GM23338 (cell line): ENCODE results near the gene ST3GAL2. TPM values are rescaled to one million over a fixed set of nuclear protein-coding genes. Genes with fewer than 3 reads are reported as not detected.

Source experiments
- ATAC-seq: fragments of 200-7000 bp; cut with Tn5 transposase; 3 replicates; pipeline ENCODE4 v1.9.1; 2020
- DNase-seq: peaks from one replicate; pipeline ENCODE4 v3.0.0-alpha.2; 2015; ENCODE audit warnings: low spot score
- H2AFZ ChIP-seq: fragments of 200-600 bp; sonication (generic); 2 replicates; pipeline ENCODE4 v1.8.0; 2016; ENCODE audit warnings: antibody characterized with exemption, mild to moderate bottlenecking, moderate library complexity
- H3F3A ChIP-seq: fragments of 200-600 bp; sonication (generic); replicated peaks from 2 replicates; pipeline ENCODE4 v1.8.0; 2017; ENCODE audit warnings: antibody characterized with exemption, mixed run types, low read depth
- H3K27ac ChIP-seq: fragments of 200-600 bp; sonication (generic); 2 replicates; pipeline ENCODE4 v1.6.1; 2016; ENCODE audit warnings: low read depth
- H3K27me3 ChIP-seq: fragments of 200-600 bp; sonication (generic); 2 replicates; pipeline ENCODE4 v1.8.0; 2016; ENCODE audit warnings: mild to moderate bottlenecking, mixed run types, moderate library complexity; ENCODE audit not compliant: insufficient read depth
- H3K36me3 ChIP-seq: fragments of 200-600 bp; sonication (generic); 2 replicates; pipeline ENCODE4 v1.8.0; 2016; ENCODE audit warnings: mild to moderate bottlenecking; ENCODE audit not compliant: insufficient read depth
- H3K4me1 ChIP-seq: fragments of 200-600 bp; sonication (generic); 2 replicates; pipeline ENCODE4 v1.8.0; 2016; ENCODE audit warnings: mild to moderate bottlenecking, moderate library complexity; ENCODE audit not compliant: insufficient read depth
- H3K4me2 ChIP-seq: fragments of 200-600 bp; sonication (generic); 2 replicates; pipeline ENCODE4 v1.7.1; 2017; ENCODE audit warnings: mixed run types
- H3K4me3 ChIP-seq: fragments of 200-600 bp; sonication (generic); 2 replicates; pipeline ENCODE4 v1.6.1; 2016; ENCODE audit warnings: mixed run types
- H3K79me2 ChIP-seq: fragments of 200-600 bp; sonication (generic); replicated peaks from 2 replicates; pipeline ENCODE4 v1.8.0; 2017; ENCODE audit warnings: mild to moderate bottlenecking; ENCODE audit not compliant: insufficient read depth
- H3K9me2 ChIP-seq: fragments of 200-600 bp; sonication (generic); 2 replicates; pipeline ENCODE4 v1.8.0; 2017; ENCODE audit not compliant: insufficient read depth
- H4K20me1 ChIP-seq: fragments of 200-600 bp; sonication (generic); replicated peaks from 2 replicates; pipeline ENCODE4 v1.8.0; 2017; ENCODE audit warnings: mild to moderate bottlenecking; ENCODE audit not compliant: insufficient read depth
- H3K27ac Mint-ChIP-seq: 2 replicates; pipeline ENCODE4 v1.8.0; 2020; ENCODE audit warnings: inconsistent platforms, mild to moderate bottlenecking, moderate library complexity, mixed read lengths
- H3K27me3 Mint-ChIP-seq: 3 replicates; pipeline ENCODE4 v1.8.0; 2022; ENCODE audit warnings: low read depth, mild to moderate bottlenecking, moderate library complexity, mixed read lengths, inconsistent platforms; ENCODE audit not compliant: insufficient read depth, poor library complexity
- H3K36me3 Mint-ChIP-seq: 3 replicates; pipeline ENCODE4 v1.8.0; 2021; ENCODE audit warnings: low read depth, mild to moderate bottlenecking, inconsistent platforms, moderate library complexity, mixed read lengths
- H3K4me1 Mint-ChIP-seq: 3 replicates; pipeline ENCODE4 v1.8.0; 2020; ENCODE audit warnings: mild to moderate bottlenecking, inconsistent platforms, mixed read lengths
- H3K4me3 Mint-ChIP-seq: 3 replicates; pipeline ENCODE4 v1.8.0; 2021; ENCODE audit warnings: moderate library complexity, mild to moderate bottlenecking, inconsistent platforms, mixed read lengths
- H3K9me3 Mint-ChIP-seq: 3 replicates; pipeline ENCODE4 v1.8.0; 2020; ENCODE audit warnings: moderate library complexity, mild to moderate bottlenecking, inconsistent platforms, mixed read lengths
- CREB1 ChIP-seq: fragments of 250-450 bp; sonication (Bioruptor Pico); IDR thresholded peaks from 2 replicates; pipeline ENCODE4 v1.5.0; 2020; ENCODE audit warnings: low read depth, mild to moderate bottlenecking, moderate library complexity
- EZH2 ChIP-seq: fragments of 200-600 bp; sonication (generic); IDR thresholded peaks from one replicate; pipeline ENCODE4 v1.8.0; 2017; ENCODE audit warnings: antibody characterized with exemption, mild to moderate bottlenecking, low read depth; ENCODE audit not compliant: unreplicated experiment
- EZH2phosphoT487 ChIP-seq: fragments of 200-600 bp; sonication (generic); IDR thresholded peaks from one replicate; pipeline ENCODE4 v1.8.1; 2018; ENCODE audit warnings: antibody characterized with exemption; ENCODE audit not compliant: unreplicated experiment
- JUNB ChIP-seq: IDR thresholded peaks from one replicate; pipeline ENCODE4 v1.6.1; 2016; ENCODE audit warnings: antibody characterized with exemption; ENCODE audit not compliant: unreplicated experiment
- NANOG ChIP-seq: IDR thresholded peaks from 2 replicates; pipeline ENCODE4 v1.6.1; 2016; ENCODE audit warnings: antibody characterized with exemption, borderline replicate concordance
- POLR2AphosphoS5 ChIP-seq: IDR thresholded peaks from 2 replicates; pipeline ENCODE4 v1.6.1; 2016; ENCODE audit warnings: antibody characterized with exemption, low read depth
- STAT1 ChIP-seq: IDR thresholded peaks from one replicate; pipeline ENCODE4 v1.6.1; 2016; ENCODE audit warnings: antibody characterized with exemption; ENCODE audit not compliant: unreplicated experiment
- ZNF114 ChIP-seq: fragments of 250-450 bp; sonication (Bioruptor Pico); IDR thresholded peaks from 2 replicates; pipeline ENCODE4 v1.5.0; 2020; ENCODE audit warnings: mild to moderate bottlenecking, moderate library complexity
- ZNF331 ChIP-seq: fragments of 250-450 bp; sonication (Bioruptor Pico); IDR thresholded peaks from 2 replicates; pipeline ENCODE4 v1.5.0; 2020; ENCODE audit warnings: low read depth, mild to moderate bottlenecking, moderate library complexity
- polyA plus RNA-seq: library from polyadenylated mRNA; unstranded; fragments of >200 nt; fragmentation: Nextera tagmentation; extraction: Ambion mirVana; gene quantifications from 2 replicates; pipeline ENCODE4 v1.2.1, GENCODE V29; 2016
- total RNA-seq: library from RNA; depleted of rRNA; stranded (reverse); fragments of >200 nt; shearing (Covaris generic); gene quantifications from 2 replicates; pipeline ENCODE4 v1.2.3, GENCODE V29; 2014
- TF ChIP-seq, protein P1 (sequence below): fragments of 250-450 bp; sonication (Bioruptor Pico); IDR thresholded peaks from 2 replicates; pipeline ENCODE4 v1.5.0; 2020; ENCODE audit warnings: mild to moderate bottlenecking, moderate library complexity
- TF ChIP-seq, protein P2 (sequence below), 2 experiments: fragments of 200-600 bp in 1 of 2; sonication (generic) in 1 of 2; conservative IDR thresholded peaks; 2 replicates each; pipeline versions ENCODE4 v1.5.1 to v1.6.1; 2016 to 2017; ENCODE audit warnings: antibody characterized with exemption in 2 of 2, low read depth in 2 of 2, mild to moderate bottlenecking in 2 of 2, moderate library complexity in 1 of 2
- TF ChIP-seq, protein P3 (sequence below): IDR thresholded peaks from 2 replicates; pipeline ENCODE4 v1.6.1; 2016; ENCODE audit warnings: antibody characterized with exemption
- TF ChIP-seq, protein P4 (sequence below): IDR thresholded peaks from one replicate; pipeline ENCODE4 v1.6.1; 2018; ENCODE audit warnings: antibody characterized with exemption; ENCODE audit not compliant: unreplicated experiment

Gene ST3GAL2
- total and polyA plus RNA-seq, 2 experiments from 2014 or later: 12.3 to 39.8 TPM

DNA sequence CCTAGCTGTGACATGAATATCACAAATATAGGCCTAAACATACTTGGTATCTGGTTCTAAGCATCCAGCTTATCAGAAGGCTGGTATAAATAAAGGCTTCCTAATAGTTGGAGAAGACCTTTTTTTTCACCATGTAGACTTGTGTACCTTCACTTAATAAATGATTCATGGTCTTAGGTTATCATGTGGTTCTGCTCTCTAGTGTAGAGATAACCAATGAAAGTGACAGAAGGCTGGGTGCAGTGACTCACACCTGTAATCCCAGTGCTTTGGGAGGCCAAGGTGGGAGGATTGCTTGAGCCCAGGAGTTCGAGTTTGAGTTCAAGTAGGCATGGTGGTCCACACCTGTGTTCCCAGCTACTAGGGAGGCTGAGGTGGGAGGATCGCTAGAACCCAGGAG is 89.1 kb downstream of the ST3GAL2 start:
- H3K4me3 ChIP-seq: no peak overlapping the region
- peaks cover 5% of the 10 kb centered on the region; the same call in 1 of the 2 replicates for H3F3A ChIP-seq
- H4K20me1 ChIP-seq: no peaks in the 10 kb centered on the region; the same call in none of the 2 replicates
- peaks cover 18% of the 10 kb centered on the region for H3K36me3 ChIP-seq
- peaks cover 7% of the 10 kb centered on the region for H3K4me1 ChIP-seq
- peaks cover 5% of the 10 kb centered on the region for H3K27me3 Mint-ChIP-seq
- no peak overlapping the region for H3K27ac Mint-ChIP-seq
- no peak overlapping the region for H3K4me3 Mint-ChIP-seq
- H3K4me2 ChIP-seq: no peak overlapping the region
- ATAC-seq: no peak
- H3K79me2 ChIP-seq: peaks cover 29% of the 10 kb centered on the region
- no peaks in the 10 kb centered on the region for H3K9me3 Mint-ChIP-seq
- peaks cover 41% of the 10 kb centered on the region for H3K36me3 Mint-ChIP-seq
- H3K27ac ChIP-seq: no peak overlapping the region
- no peaks in the 10 kb centered on the region for H3K27me3 ChIP-seq
- TF ChIP-seq, protein P1, sequence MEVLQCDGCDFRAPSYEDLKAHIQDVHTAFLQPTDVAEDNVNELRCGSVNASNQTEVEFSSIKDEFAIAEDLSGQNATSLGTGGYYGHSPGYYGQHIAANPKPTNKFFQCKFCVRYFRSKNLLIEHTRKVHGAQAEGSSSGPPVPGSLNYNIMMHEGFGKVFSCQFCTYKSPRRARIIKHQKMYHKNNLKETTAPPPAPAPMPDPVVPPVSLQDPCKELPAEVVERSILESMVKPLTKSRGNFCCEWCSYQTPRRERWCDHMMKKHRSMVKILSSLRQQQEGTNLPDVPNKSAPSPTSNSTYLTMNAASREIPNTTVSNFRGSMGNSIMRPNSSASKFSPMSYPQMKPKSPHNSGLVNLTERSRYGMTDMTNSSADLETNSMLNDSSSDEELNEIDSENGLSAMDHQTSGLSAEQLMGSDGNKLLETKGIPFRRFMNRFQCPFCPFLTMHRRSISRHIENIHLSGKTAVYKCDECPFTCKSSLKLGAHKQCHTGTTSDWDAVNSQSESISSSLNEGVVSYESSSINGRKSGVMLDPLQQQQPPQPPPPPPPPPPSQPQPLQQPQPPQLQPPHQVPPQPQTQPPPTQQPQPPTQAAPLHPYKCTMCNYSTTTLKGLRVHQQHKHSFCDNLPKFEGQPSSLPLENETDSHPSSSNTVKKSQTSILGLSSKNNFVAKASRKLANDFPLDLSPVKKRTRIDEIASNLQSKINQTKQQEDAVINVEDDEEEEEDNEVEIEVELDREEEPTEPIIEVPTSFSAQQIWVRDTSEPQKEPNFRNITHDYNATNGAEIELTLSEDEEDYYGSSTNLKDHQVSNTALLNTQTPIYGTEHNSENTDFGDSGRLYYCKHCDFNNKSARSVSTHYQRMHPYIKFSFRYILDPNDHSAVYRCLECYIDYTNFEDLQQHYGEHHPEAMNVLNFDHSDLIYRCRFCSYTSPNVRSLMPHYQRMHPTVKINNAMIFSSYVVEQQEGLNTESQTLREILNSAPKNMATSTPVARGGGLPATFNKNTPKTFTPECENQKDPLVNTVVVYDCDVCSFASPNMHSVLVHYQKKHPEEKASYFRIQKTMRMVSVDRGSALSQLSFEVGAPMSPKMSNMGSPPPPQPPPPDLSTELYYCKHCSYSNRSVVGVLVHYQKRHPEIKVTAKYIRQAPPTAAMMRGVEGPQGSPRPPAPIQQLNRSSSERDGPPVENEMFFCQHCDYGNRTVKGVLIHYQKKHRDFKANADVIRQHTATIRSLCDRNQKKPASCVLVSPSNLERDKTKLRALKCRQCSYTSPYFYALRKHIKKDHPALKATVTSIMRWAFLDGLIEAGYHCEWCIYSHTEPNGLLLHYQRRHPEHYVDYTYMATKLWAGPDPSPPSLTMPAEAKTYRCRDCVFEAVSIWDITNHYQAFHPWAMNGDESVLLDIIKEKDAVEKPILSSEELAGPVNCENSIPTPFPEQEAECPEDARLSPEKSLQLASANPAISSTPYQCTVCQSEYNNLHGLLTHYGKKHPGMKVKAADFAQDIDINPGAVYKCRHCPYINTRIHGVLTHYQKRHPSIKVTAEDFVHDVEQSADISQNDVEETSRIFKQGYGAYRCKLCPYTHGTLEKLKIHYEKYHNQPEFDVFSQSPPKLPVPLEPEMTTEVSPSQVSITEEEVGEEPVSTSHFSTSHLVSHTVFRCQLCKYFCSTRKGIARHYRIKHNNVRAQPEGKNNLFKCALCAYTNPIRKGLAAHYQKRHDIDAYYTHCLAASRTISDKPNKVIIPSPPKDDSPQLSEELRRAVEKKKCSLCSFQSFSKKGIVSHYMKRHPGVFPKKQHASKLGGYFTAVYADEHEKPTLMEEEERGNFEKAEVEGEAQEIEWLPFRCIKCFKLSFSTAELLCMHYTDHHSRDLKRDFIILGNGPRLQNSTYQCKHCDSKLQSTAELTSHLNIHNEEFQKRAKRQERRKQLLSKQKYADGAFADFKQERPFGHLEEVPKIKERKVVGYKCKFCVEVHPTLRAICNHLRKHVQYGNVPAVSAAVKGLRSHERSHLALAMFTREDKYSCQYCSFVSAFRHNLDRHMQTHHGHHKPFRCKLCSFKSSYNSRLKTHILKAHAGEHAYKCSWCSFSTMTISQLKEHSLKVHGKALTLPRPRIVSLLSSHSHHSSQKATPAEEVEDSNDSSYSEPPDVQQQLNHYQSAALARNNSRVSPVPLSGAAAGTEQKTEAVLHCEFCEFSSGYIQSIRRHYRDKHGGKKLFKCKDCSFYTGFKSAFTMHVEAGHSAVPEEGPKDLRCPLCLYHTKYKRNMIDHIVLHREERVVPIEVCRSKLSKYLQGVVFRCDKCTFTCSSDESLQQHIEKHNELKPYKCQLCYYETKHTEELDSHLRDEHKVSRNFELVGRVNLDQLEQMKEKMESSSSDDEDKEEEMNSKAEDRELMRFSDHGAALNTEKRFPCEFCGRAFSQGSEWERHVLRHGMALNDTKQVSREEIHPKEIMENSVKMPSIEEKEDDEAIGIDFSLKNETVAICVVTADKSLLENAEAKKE (CRISPR knock-in tag): no peak
- TF ChIP-seq STAT1: no peak
- TF ChIP-seq, protein P2, sequence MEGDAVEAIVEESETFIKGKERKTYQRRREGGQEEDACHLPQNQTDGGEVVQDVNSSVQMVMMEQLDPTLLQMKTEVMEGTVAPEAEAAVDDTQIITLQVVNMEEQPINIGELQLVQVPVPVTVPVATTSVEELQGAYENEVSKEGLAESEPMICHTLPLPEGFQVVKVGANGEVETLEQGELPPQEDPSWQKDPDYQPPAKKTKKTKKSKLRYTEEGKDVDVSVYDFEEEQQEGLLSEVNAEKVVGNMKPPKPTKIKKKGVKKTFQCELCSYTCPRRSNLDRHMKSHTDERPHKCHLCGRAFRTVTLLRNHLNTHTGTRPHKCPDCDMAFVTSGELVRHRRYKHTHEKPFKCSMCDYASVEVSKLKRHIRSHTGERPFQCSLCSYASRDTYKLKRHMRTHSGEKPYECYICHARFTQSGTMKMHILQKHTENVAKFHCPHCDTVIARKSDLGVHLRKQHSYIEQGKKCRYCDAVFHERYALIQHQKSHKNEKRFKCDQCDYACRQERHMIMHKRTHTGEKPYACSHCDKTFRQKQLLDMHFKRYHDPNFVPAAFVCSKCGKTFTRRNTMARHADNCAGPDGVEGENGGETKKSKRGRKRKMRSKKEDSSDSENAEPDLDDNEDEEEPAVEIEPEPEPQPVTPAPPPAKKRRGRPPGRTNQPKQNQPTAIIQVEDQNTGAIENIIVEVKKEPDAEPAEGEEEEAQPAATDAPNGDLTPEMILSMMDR (conservative IDR thresholded peaks at IDR 0.05; ENCODE audit: low read depth in 2 of 2): no peak
- no peak for TF ChIP-seq EZH2
- TF ChIP-seq NANOG: no peak
- no peak for TF ChIP-seq ZNF331 (CRISPR knock-in tag)
- TF ChIP-seq, protein P3, sequence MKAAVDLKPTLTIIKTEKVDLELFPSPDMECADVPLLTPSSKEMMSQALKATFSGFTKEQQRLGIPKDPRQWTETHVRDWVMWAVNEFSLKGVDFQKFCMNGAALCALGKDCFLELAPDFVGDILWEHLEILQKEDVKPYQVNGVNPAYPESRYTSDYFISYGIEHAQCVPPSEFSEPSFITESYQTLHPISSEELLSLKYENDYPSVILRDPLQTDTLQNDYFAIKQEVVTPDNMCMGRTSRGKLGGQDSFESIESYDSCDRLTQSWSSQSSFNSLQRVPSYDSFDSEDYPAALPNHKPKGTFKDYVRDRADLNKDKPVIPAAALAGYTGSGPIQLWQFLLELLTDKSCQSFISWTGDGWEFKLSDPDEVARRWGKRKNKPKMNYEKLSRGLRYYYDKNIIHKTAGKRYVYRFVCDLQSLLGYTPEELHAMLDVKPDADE: no peak
- no peak for TF ChIP-seq CREB1 (CRISPR knock-in tag)
- no peak for TF ChIP-seq JUNB
- TF ChIP-seq ZNF114: no peak
- no peak for TF ChIP-seq POLR2AphosphoS5
- no peak for TF ChIP-seq EZH2phosphoT487
- TF ChIP-seq, protein P4, sequence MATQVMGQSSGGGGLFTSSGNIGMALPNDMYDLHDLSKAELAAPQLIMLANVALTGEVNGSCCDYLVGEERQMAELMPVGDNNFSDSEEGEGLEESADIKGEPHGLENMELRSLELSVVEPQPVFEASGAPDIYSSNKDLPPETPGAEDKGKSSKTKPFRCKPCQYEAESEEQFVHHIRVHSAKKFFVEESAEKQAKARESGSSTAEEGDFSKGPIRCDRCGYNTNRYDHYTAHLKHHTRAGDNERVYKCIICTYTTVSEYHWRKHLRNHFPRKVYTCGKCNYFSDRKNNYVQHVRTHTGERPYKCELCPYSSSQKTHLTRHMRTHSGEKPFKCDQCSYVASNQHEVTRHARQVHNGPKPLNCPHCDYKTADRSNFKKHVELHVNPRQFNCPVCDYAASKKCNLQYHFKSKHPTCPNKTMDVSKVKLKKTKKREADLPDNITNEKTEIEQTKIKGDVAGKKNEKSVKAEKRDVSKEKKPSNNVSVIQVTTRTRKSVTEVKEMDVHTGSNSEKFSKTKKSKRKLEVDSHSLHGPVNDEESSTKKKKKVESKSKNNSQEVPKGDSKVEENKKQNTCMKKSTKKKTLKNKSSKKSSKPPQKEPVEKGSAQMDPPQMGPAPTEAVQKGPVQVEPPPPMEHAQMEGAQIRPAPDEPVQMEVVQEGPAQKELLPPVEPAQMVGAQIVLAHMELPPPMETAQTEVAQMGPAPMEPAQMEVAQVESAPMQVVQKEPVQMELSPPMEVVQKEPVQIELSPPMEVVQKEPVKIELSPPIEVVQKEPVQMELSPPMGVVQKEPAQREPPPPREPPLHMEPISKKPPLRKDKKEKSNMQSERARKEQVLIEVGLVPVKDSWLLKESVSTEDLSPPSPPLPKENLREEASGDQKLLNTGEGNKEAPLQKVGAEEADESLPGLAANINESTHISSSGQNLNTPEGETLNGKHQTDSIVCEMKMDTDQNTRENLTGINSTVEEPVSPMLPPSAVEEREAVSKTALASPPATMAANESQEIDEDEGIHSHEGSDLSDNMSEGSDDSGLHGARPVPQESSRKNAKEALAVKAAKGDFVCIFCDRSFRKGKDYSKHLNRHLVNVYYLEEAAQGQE: no peak
- no peak for DNase-seq
- no peaks in the 10 kb centered on the region for H3K9me2 ChIP-seq
- H3K4me1 Mint-ChIP-seq: peaks cover 4% of the 10 kb centered on the region
- no peak overlapping the region for H2AFZ ChIP-seq
